ENCODE measurements around the gene BRCA2.

DNA sequence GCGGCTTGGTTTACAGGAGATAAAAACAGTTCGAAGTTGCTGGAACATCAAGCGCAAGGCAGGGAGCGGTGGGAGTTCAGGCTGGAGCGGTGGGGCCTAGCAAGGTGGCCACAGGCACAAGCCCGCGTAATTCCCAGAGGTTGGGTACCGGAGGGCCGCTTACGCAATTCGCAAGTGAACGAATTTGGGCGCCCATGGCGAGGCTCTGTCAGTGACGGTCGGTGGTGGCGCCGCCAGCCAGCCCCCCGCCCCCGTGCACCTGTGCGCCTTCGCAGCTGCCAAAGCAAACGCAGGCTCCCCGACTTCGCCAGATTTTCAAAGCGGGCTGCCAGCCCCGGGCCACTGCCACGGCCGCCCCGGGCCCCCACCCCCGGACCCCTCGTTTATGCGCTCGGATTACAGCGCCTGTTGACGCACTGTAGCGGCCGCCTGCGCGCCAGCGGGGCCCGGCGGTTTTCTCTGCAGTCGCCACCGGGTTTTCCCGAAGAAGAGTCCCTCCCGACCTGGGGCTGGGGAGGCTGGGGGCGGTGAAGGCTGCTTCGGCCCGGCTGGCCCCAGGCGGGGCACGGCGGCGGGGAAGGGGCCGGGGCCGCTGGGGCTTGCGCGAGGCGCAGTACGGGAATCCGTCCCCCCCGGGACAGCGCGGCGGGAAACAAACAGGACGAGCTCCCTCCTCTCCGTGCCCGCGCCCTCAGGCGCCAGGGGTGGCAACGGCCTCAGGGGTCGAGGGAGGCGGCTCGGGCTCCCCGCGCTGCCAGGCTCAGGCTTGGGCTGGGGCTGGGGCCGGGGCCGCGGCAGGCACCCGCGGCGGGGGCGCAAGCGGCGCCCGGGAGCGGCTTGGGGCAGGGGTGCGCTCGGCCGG lies 111.9 kb downstream of the BRCA2 start:
- TF ChIP-seq CTCF (IDR thresholded peaks at IDR 0.05) (no peak), POLR2AphosphoS5 (IDR thresholded peaks at IDR 0.05; ENCODE audit: insufficient read depth in 1 of 2, low read depth in 1 of 2) (no peak), POLR2A (IDR thresholded peaks at IDR 0.05) (no peak)

Data from vagina (tissue), 2 donors.